Measurements from ENCODE around the gene MBOAT2.

MBOAT2 gene

DNA sequence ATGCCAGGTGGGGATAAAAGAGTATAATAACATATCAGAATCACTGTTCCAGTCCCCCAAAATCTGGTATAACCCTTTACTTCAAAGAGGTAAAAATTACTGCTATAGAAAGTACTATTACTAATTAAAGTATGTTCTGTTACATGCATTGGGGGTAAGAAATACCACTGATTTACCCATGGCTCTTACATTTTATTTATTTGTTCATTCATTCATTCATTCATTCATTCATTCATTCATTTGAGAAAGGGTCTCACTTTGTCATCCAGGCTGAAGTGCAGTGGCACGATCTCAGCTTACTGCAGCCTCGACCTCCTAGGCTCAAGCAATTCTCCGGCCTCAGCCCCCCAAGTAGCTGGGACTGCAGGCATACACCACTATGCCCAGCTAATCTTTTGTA, 74.4 kb downstream of the MBOAT2 start:
- Histone ChIP-seq H4K20me1 (ENCODE audit: insufficient read depth, low read length) (no peaks in the 10 kb centered on the region), H3K27me3 (ENCODE audit: low read depth, low read length) (peaks cover 12% of the 10 kb centered on the region; the same call in 1 of the 2 replicates), H3K4me1 (ENCODE audit: low read length) (no peaks in the 10 kb centered on the region), H3K9me3 (ENCODE audit: insufficient read depth, low read length) (no peaks in the 10 kb centered on the region), H3K79me2 (ENCODE audit: low read length) (no peaks in the 10 kb centered on the region), H3K36me3 (replicated peaks; ENCODE audit: low read depth, low read length) (no peaks in the 10 kb centered on the region), H2AFZ (ENCODE audit: low read depth, low read length) (no peak overlapping the region), H3K27ac (ENCODE audit: low read length) (no peak overlapping the region), H3K4me2 (ENCODE audit: low read length) (no peak overlapping the region), H3K9ac (ENCODE audit: low read length) (no peak overlapping the region), H3K4me3 (ENCODE audit: low read length) (no peak overlapping the region)
- no peak for TF ChIP-seq EZH2phosphoT487 (IDR thresholded peaks at IDR 0.05; ENCODE audit: low read depth)
- TF ChIP-seq, protein P1, sequence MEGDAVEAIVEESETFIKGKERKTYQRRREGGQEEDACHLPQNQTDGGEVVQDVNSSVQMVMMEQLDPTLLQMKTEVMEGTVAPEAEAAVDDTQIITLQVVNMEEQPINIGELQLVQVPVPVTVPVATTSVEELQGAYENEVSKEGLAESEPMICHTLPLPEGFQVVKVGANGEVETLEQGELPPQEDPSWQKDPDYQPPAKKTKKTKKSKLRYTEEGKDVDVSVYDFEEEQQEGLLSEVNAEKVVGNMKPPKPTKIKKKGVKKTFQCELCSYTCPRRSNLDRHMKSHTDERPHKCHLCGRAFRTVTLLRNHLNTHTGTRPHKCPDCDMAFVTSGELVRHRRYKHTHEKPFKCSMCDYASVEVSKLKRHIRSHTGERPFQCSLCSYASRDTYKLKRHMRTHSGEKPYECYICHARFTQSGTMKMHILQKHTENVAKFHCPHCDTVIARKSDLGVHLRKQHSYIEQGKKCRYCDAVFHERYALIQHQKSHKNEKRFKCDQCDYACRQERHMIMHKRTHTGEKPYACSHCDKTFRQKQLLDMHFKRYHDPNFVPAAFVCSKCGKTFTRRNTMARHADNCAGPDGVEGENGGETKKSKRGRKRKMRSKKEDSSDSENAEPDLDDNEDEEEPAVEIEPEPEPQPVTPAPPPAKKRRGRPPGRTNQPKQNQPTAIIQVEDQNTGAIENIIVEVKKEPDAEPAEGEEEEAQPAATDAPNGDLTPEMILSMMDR (IDR thresholded peaks at IDR 0.05; ENCODE audit: low read depth, low read length) = no peak

DNA sequence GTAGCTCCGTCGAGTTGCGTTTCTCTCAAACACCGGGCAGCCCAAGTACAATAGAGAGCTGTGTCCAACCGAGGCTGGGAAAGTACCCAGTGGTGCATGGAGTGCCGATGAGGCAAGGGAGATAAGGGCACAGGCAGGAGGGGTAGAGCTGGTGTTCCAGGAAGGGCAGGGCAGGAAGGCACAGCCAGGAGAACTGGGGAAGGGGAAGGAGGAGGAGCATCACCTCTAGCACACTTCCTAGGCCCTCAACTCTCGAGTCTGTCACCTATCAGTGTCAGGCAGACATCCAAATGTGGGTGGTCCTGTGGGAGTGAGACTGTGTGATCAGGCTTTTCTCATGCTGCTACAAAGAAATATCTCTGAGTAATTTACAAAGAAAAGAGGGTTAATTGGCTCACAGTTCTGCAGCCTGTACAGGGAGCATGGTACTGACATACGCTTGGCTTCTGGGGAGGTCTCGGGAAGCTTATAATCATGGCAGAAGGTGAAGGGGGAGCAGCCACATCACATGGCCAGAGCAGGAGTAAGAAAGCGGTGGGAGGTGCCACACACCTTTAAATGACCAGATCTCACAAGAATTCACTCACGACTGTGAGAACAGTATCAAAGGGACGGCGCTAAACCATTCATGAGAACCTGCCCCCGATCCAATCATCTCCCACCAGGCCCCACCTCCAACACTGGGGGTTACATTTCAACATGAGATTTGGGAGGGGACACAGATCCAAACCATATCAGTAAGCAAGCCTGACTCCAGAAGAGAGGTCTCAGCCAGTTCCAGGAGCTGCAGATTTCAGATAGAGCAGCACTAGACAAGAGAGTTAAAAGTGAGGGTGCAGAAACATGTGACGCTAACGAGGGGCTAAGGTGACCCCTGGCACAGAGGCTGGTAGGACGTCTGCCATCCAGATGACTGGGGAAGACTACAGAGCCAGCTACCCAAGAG, 75.7 kb downstream of the MBOAT2 start:
- H3K4me2 ChIP-seq (ENCODE audit: low read length) = no peak overlapping the region
- no peaks in the 10 kb centered on the region for H3K36me3 ChIP-seq (replicated peaks; ENCODE audit: low read depth, low read length)
- H4K20me1 ChIP-seq (ENCODE audit: insufficient read depth, low read length) = no peaks in the 10 kb centered on the region
- no peaks in the 10 kb centered on the region for H3K4me1 ChIP-seq (ENCODE audit: low read length)
- TF ChIP-seq, protein P1 (IDR thresholded peaks at IDR 0.05; ENCODE audit: low read depth, low read length) = no peak
- TF ChIP-seq EZH2phosphoT487 (IDR thresholded peaks at IDR 0.05; ENCODE audit: low read depth) = no peak
- no peaks in the 10 kb centered on the region for H3K79me2 ChIP-seq (ENCODE audit: low read length)
- no peak overlapping the region for H3K27ac ChIP-seq (ENCODE audit: low read length)
- H3K9me3 ChIP-seq (ENCODE audit: insufficient read depth, low read length) = no peaks in the 10 kb centered on the region
- H2AFZ ChIP-seq (ENCODE audit: low read depth, low read length) = no peak overlapping the region
- no peak overlapping the region for H3K9ac ChIP-seq (ENCODE audit: low read length)
- no peak overlapping the region for H3K4me3 ChIP-seq (ENCODE audit: low read length)
- H3K27me3 ChIP-seq (ENCODE audit: low read depth, low read length) = 0 out of 2 replicates have a peak, but pooled peaks cover 11% of the 10 kb centered on the region

GRCh38 chr2:8926356-8926755, 77.1 kb downstream of the MBOAT2 start:
- no peaks in the 10 kb centered on the region for H3K36me3 ChIP-seq (replicated peaks; ENCODE audit: low read depth, low read length)
- no peak overlapping the region for H3K4me2 ChIP-seq (ENCODE audit: low read length)
- H3K27me3 ChIP-seq (ENCODE audit: low read depth, low read length) = 0 out of 2 replicates have a peak, but pooled peaks cover 19% of the 10 kb centered on the region
- H3K4me3 ChIP-seq (ENCODE audit: low read length) = no peak overlapping the region
- H3K9me3 ChIP-seq (ENCODE audit: insufficient read depth, low read length) = no peaks in the 10 kb centered on the region
- H3K4me1 ChIP-seq (ENCODE audit: low read length) = no peaks in the 10 kb centered on the region
- no peaks in the 10 kb centered on the region for H4K20me1 ChIP-seq (ENCODE audit: insufficient read depth, low read length)
- no peaks in the 10 kb centered on the region for H3K79me2 ChIP-seq (ENCODE audit: low read length)
- H2AFZ ChIP-seq (ENCODE audit: low read depth, low read length) = no peak overlapping the region
- TF ChIP-seq EZH2phosphoT487 (IDR thresholded peaks at IDR 0.05; ENCODE audit: low read depth) = no peak
- TF ChIP-seq, protein P1 (IDR thresholded peaks at IDR 0.05; ENCODE audit: low read depth, low read length) = no peak
- no peak overlapping the region for H3K9ac ChIP-seq (ENCODE audit: low read length)
- no peak overlapping the region for H3K27ac ChIP-seq (ENCODE audit: low read length)

GRCh38 chr2:8925411-8925810, 78.1 kb downstream of the MBOAT2 start:
- no peaks in the 10 kb centered on the region for H3K79me2 ChIP-seq (ENCODE audit: low read length)
- no peaks in the 10 kb centered on the region for H3K4me1 ChIP-seq (ENCODE audit: low read length)
- H4K20me1 ChIP-seq (ENCODE audit: insufficient read depth, low read length) = no peaks in the 10 kb centered on the region
- 0 out of 2 replicates have a peak, but pooled peaks cover 19% of the 10 kb centered on the region for H3K27me3 ChIP-seq (ENCODE audit: low read depth, low read length)
- H3K27ac ChIP-seq (ENCODE audit: low read length) = no peak overlapping the region
- no peak overlapping the region for H3K4me3 ChIP-seq (ENCODE audit: low read length)
- no peak overlapping the region for H3K9ac ChIP-seq (ENCODE audit: low read length)
- H3K4me2 ChIP-seq (ENCODE audit: low read length) = no peak overlapping the region
- no peak overlapping the region for H2AFZ ChIP-seq (ENCODE audit: low read depth, low read length)
- TF ChIP-seq EZH2phosphoT487 (IDR thresholded peaks at IDR 0.05; ENCODE audit: low read depth) = no peak
- TF ChIP-seq, protein P1 (IDR thresholded peaks at IDR 0.05; ENCODE audit: low read depth, low read length) = no peak
- no peaks in the 10 kb centered on the region for H3K9me3 ChIP-seq (ENCODE audit: insufficient read depth, low read length)
- no peaks in the 10 kb centered on the region for H3K36me3 ChIP-seq (replicated peaks; ENCODE audit: low read depth, low read length)

All from OCI-LY3 (cell line).